ENCODE measurements around the gene SNCAIP. TPM values are rescaled to one million over a fixed set of nuclear protein-coding genes. Genes with fewer than 3 reads are reported as not detected.

SNCAIP gene
- total and polyA plus RNA-seq, 2 experiments from 2014 or later, result 6.1 to 11.9 TPM

- TF ChIP-seq EZH2phosphoT487 (IDR thresholded peaks at IDR 0.05; ENCODE audit: unreplicated experiment), result no peak
- no peak for TF ChIP-seq POLR2AphosphoS5 (IDR thresholded peaks at IDR 0.05; ENCODE audit: low read depth)
- no peak for TF ChIP-seq STAT1 (IDR thresholded peaks at IDR 0.05; ENCODE audit: unreplicated experiment)
- TF ChIP-seq ETS1 (IDR thresholded peaks at IDR 0.05), result no peak
- Mint-ChIP-seq H3K27me3 (ENCODE audit: insufficient read depth, low read depth, poor library complexity) (no peaks in the 10 kb centered on the region), H3K27ac (no peak overlapping the region), H3K4me3 (no peak overlapping the region), H3K36me3 (ENCODE audit: low read depth) (no peaks in the 10 kb centered on the region), H3K9me3 (no peaks in the 10 kb centered on the region), H3K4me1 (peaks cover 21% of the 10 kb centered on the region)
- H3K27me3 ChIP-seq (ENCODE audit: insufficient read depth), result no peaks in the 10 kb centered on the region
- H2AFZ ChIP-seq, result no peak overlapping the region
- H3K27ac ChIP-seq (ENCODE audit: low read depth), result no peak overlapping the region
- DNase-seq (ENCODE audit: low spot score) (no peak), ATAC-seq (no peak)
- H3K4me2 ChIP-seq, result no peak overlapping the region
- no peaks in the 10 kb centered on the region for H3F3A ChIP-seq (replicated peaks; ENCODE audit: low read depth)
- no peaks in the 10 kb centered on the region for H4K20me1 ChIP-seq (replicated peaks; ENCODE audit: insufficient read depth)
- H3K4me1 ChIP-seq (ENCODE audit: insufficient read depth), result peaks cover 10% of the 10 kb centered on the region
- H3K9me2 ChIP-seq (ENCODE audit: insufficient read depth), result no peaks in the 10 kb centered on the region
- no peaks in the 10 kb centered on the region for H3K36me3 ChIP-seq (ENCODE audit: insufficient read depth)
- no peak overlapping the region for H3K4me3 ChIP-seq
- no peaks in the 10 kb centered on the region for H3K79me2 ChIP-seq (replicated peaks; ENCODE audit: insufficient read depth)
Observed at GRCh38 chr5:122406181-122406580, 94.1 kb downstream of the SNCAIP start.

GRCh38 chr5:122408592-122409224 is 96.7 kb downstream of the SNCAIP start:
- H3K27me3 Mint-ChIP-seq (ENCODE audit: insufficient read depth, low read depth, poor library complexity), result no peaks in the 10 kb centered on the region
- no peak overlapping the region for H3K27ac ChIP-seq (ENCODE audit: low read depth)
- H3F3A ChIP-seq (replicated peaks; ENCODE audit: low read depth), result no peaks in the 10 kb centered on the region
- H3K79me2 ChIP-seq (replicated peaks; ENCODE audit: insufficient read depth), result no peaks in the 10 kb centered on the region
- no peak overlapping the region for H3K4me3 Mint-ChIP-seq
- no peaks in the 10 kb centered on the region; the same call in 2 of the 3 replicates for H3K9me3 Mint-ChIP-seq
- H3K4me3 ChIP-seq, result no peak overlapping the region
- no peak overlapping the region for H3K4me2 ChIP-seq
- no peak overlapping the region for H2AFZ ChIP-seq
- no peaks in the 10 kb centered on the region for H3K36me3 ChIP-seq (ENCODE audit: insufficient read depth)
- no peaks in the 10 kb centered on the region for H3K27me3 ChIP-seq (ENCODE audit: insufficient read depth)
- H3K4me1 ChIP-seq (ENCODE audit: insufficient read depth), result peaks cover 4% of the 10 kb centered on the region; the same call in 1 of the 2 replicates
- H3K36me3 Mint-ChIP-seq (ENCODE audit: low read depth), result no peaks in the 10 kb centered on the region
- DNase-seq (ENCODE audit: low spot score) (no peak), ATAC-seq (no peak)
- TF ChIP-seq JUNB (IDR thresholded peaks at IDR 0.05; ENCODE audit: unreplicated experiment), result no peak
- TF ChIP-seq STAT1 (IDR thresholded peaks at IDR 0.05; ENCODE audit: unreplicated experiment), result no peak
- no peak for TF ChIP-seq POLR2AphosphoS5 (IDR thresholded peaks at IDR 0.05; ENCODE audit: low read depth)
- TF ChIP-seq ZNF462 (CRISPR knock-in tag; IDR thresholded peaks at IDR 0.05), result no peak
- no peaks in the 10 kb centered on the region for H4K20me1 ChIP-seq (replicated peaks; ENCODE audit: insufficient read depth)
- H3K9me2 ChIP-seq (ENCODE audit: insufficient read depth), result peaks cover 12% of the 10 kb centered on the region; the same call in 1 of the 2 replicates
- peaks cover 14% of the 10 kb centered on the region for H3K4me1 Mint-ChIP-seq
- H3K27ac Mint-ChIP-seq, result no peak overlapping the region

All from GM23338 (cell line).